Glutamatergic neuron (in vitro differentiated cells): ENCODE results near the gene CLBA1. TPM values are rescaled to one million over a fixed set of nuclear protein-coding genes. Genes with fewer than 3 reads are reported as not detected.

Source experiments
- DNase-seq: peaks from one replicate; pipeline ENCODE4 v3.0.0; 2022
- H3K27ac Mint-ChIP-seq: one replicate; pipeline ENCODE4 v1.8.0; 2020; ENCODE audit warnings: mild to moderate bottlenecking, mixed read lengths, inconsistent platforms; ENCODE audit not compliant: unreplicated experiment
- H3K27me3 Mint-ChIP-seq: one replicate; pipeline ENCODE4 v1.8.0; 2020; ENCODE audit warnings: mild to moderate bottlenecking, moderate library complexity, mixed read lengths, inconsistent platforms; ENCODE audit not compliant: unreplicated experiment
- H3K36me3 Mint-ChIP-seq: one replicate; pipeline ENCODE4 v1.8.0; 2020; ENCODE audit warnings: mild to moderate bottlenecking, mixed read lengths, inconsistent platforms; ENCODE audit not compliant: unreplicated experiment
- H3K4me1 Mint-ChIP-seq: one replicate; pipeline ENCODE4 v1.8.0; 2020; ENCODE audit warnings: mild to moderate bottlenecking, low read depth, mixed read lengths, inconsistent platforms; ENCODE audit not compliant: unreplicated experiment
- H3K4me3 Mint-ChIP-seq: one replicate; pipeline ENCODE4 v1.8.0; 2020; ENCODE audit warnings: mild to moderate bottlenecking, mixed read lengths, inconsistent platforms; ENCODE audit not compliant: unreplicated experiment
- H3K9me3 Mint-ChIP-seq: one replicate; pipeline ENCODE4 v1.8.0; 2020; ENCODE audit warnings: mild to moderate bottlenecking, moderate library complexity, mixed read lengths, inconsistent platforms; ENCODE audit not compliant: unreplicated experiment
- CTCF ChIP-seq: fragments of 200-600 bp; sonication (generic); IDR thresholded peaks from one replicate; pipeline ENCODE4 v1.5.0; 2021; ENCODE audit not compliant: partially characterized antibody, unreplicated experiment
- long read RNA-seq: library from polyadenylated mRNA; unstranded; transcript quantifications from one replicate; pipeline ENCODE4 v2.0.0, GENCODE V29; 2020; ENCODE audit not compliant: unreplicated experiment
- total RNA-seq: library from RNA; stranded (reverse); fragmentation: NEBNext Ultra II Directional; extraction: Animal tissue kit (Norgen Biotek cat#: 25700); gene quantifications from one replicate; pipeline ENCODE4 v1.2.1, GENCODE V29; 2021; ENCODE audit not compliant: unreplicated experiment

The CLBA1 gene
- 5.9 TPM for total RNA-seq
- long read RNA-seq, partial matches to known transcripts: 0 of 2 reads
- long read RNA-seq, other reads (novel, unspliced or antisense): 0 of 2 reads

GRCh38 chr14:104985675-104986486 is at the start of gene CLBA1:
CLBA1 (plus strand) TSS chr14:104985788; CDS start chr14:104986432, 644 bp downstream.
- H3K27ac Mint-ChIP-seq: no peak within 1 kb of the TSS
- peak; percentile 91 for DNase-seq
- H3K4me3 Mint-ChIP-seq: peak within 1 kb of the TSS; percentile 77
- H3K27me3 Mint-ChIP-seq: peaks cover 12% of the 10 kb centered on the region
- TF ChIP-seq CTCF: no peak
- peaks cover 7% of the 10 kb centered on the region for H3K4me1 Mint-ChIP-seq
- H3K36me3 Mint-ChIP-seq: no peaks in the 10 kb centered on the region
- peaks cover 7% of the 10 kb centered on the region for H3K9me3 Mint-ChIP-seq

- Mint-ChIP-seq H3K27me3 (peaks cover 14% of the 10 kb centered on the region), H3K9me3 (peaks cover 20% of the 10 kb centered on the region), H3K27ac (no peak overlapping the region), H3K4me1 (peaks cover 2% of the 10 kb centered on the region), H3K36me3 (peaks cover 19% of the 10 kb centered on the region), H3K4me3 (no peak overlapping the region)
- TF ChIP-seq CTCF: no peak
- peak; percentile 7 for DNase-seq
Measured at GRCh38 chr14:104935955-104936354, 49.6 kb upstream of the CLBA1 start.

GRCh38 chr14:104936361-104937155 is 49.0 kb upstream of the CLBA1 start:
- H3K9me3 Mint-ChIP-seq: peaks cover 20% of the 10 kb centered on the region
- peaks cover 14% of the 10 kb centered on the region for H3K27me3 Mint-ChIP-seq
- H3K4me3 Mint-ChIP-seq: no peak overlapping the region
- peaks cover 23% of the 10 kb centered on the region for H3K36me3 Mint-ChIP-seq
- H3K4me1 Mint-ChIP-seq: peaks cover 2% of the 10 kb centered on the region
- DNase-seq: peak; percentile 12
- TF ChIP-seq CTCF: no peak
- H3K27ac Mint-ChIP-seq: no peak overlapping the region

GRCh38 chr14:104937161-104937560 is 48.4 kb upstream of the CLBA1 start:
- Mint-ChIP-seq H3K36me3 (peaks cover 23% of the 10 kb centered on the region), H3K4me1 (peaks cover 2% of the 10 kb centered on the region), H3K27ac (no peak overlapping the region), H3K9me3 (peaks cover 19% of the 10 kb centered on the region), H3K4me3 (no peak overlapping the region), H3K27me3 (peaks cover 13% of the 10 kb centered on the region)
- DNase-seq: peak; percentile 5
- TF ChIP-seq CTCF: no peak
